OCI-LY1 (cell line): Measurements from ENCODE around the gene RAB36.

ENCODE experiments used
- CTCF ChIP-seq: fragments of 200-600 bp; sonication (generic), shearing (Covaris generic); IDR thresholded peaks from 2 replicates; pipeline ENCODE4 v1.5.1; 2017; ENCODE audit warnings: mild to moderate bottlenecking, antibody characterized with exemption, low read length, moderate library complexity, mixed read lengths
- EZH2 ChIP-seq: fragments of 200-600 bp; sonication (generic), shearing (Covaris generic); IDR thresholded peaks from 2 replicates; pipeline ENCODE4 v1.8.0; 2017; ENCODE audit warnings: borderline replicate concordance, mixed run types, mild to moderate bottlenecking, antibody characterized with exemption, low read length, moderate library complexity, mixed read lengths

- TF ChIP-seq CTCF = no peak
- no peak for TF ChIP-seq EZH2
Observed at GRCh38 chr22:23120415-23120899, 24.8 kb upstream of the RAB36 start.
